NB4 (cell line): Measurements from ENCODE around the gene IL1F10.

Source experiments
- MAX ChIP-seq: IDR thresholded peaks from 2 replicates; pipeline ENCODE4 v1.6.1; 2011; ENCODE audit warnings: low read depth, low read length
- MYC ChIP-seq: IDR thresholded peaks from 2 replicates; pipeline ENCODE4 v1.6.1; 2011; ENCODE audit warnings: low read depth, low read length
- POLR2A ChIP-seq: IDR thresholded peaks from 2 replicates; pipeline ENCODE4 v1.6.1; 2011; ENCODE audit warnings: mild to moderate bottlenecking; ENCODE audit not compliant: insufficient read length; ENCODE audit errors: extremely low read depth
- TF ChIP-seq, protein P1 (sequence below): IDR thresholded peaks from one replicate; pipeline ENCODE4 v1.5.1; 2012; ENCODE audit warnings: low read depth, low read length

DNA sequence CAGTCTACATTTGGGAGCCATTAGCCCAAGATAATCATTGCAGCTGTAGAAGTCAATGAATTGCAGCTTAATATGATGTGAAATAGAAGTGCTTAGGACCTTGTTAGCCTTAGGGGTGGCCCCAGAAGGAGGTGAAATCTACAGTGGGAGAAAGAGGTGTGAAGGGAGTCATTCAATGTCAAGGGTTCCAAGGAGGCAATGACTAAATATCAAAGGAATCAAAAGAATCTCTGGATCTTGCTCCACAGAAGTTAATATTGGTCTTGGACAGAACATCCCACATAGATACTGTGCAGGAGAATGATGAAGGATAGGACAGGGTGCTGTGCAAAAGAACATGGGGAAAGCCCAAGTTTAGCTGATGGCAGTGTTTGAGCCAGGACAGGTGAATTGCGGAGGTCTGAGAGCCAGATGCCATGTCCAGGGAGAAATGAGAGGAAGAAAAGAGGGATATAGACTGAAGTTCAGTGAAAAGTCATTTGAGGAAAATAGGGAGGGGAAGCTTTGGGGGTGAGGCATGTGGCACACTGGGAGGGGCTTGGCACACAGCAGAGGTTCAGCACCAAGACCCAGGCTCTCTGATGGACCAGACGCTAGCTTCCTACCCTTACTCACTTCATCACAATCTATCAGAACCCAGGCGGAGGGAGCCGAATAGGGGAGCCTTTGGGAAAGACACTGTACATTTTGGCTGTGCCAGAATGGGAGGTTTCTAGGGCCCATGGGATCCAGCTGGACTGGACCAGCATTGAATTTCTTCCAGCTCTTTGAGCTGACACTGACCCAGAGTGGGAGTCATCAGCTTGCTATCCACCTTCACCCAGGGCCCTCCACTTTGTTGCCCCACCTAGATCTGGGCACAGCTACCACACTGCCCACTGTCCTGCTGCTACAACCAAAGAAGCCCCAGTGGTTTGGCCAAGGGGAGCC is 2.2 kb downstream of the IL1F10 start:
- TF ChIP-seq POLR2A (no peak), MAX (no peak), MYC (no peak)
- TF ChIP-seq, protein P1, sequence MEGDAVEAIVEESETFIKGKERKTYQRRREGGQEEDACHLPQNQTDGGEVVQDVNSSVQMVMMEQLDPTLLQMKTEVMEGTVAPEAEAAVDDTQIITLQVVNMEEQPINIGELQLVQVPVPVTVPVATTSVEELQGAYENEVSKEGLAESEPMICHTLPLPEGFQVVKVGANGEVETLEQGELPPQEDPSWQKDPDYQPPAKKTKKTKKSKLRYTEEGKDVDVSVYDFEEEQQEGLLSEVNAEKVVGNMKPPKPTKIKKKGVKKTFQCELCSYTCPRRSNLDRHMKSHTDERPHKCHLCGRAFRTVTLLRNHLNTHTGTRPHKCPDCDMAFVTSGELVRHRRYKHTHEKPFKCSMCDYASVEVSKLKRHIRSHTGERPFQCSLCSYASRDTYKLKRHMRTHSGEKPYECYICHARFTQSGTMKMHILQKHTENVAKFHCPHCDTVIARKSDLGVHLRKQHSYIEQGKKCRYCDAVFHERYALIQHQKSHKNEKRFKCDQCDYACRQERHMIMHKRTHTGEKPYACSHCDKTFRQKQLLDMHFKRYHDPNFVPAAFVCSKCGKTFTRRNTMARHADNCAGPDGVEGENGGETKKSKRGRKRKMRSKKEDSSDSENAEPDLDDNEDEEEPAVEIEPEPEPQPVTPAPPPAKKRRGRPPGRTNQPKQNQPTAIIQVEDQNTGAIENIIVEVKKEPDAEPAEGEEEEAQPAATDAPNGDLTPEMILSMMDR = no peak
